ENCODE data around the gene SMYD4.

The SMYD4 gene

DNA sequence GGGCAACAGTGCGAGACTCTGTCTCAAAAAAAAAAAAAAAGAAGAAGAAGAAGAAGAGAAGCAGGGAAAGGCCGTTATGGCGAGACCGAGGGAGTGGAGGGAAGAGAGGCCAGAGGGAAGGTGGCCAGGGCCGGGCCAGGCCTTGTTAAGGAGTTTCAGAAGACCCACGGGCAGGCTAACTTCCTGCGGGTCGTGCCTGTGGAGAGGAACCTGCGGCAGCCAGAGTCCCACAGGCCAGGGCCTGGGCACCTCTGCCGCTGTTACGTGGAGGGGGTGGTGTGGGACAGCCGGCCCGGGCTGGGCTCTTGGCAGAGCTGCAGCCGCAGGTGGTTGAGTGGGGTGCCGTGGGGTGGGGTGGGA lies 99.8 kb downstream of the SMYD4 start:
- DNase-seq, result no peak

All from T1000 (cell line).